Nephron progenitor cell (in vitro differentiated cells): ENCODE measurements around the gene DYRK3.

Source experiments
- DNase-seq: peaks from one replicate; pipeline ENCODE4 v3.0.0; 2021
- H3K27ac Mint-ChIP-seq: 2 replicates; pipeline ENCODE4 v1.8.0; 2021; ENCODE audit warnings: mild to moderate bottlenecking, moderate library complexity, mixed read lengths
- H3K27me3 Mint-ChIP-seq: 2 replicates; pipeline ENCODE4 v1.8.0; 2021; ENCODE audit warnings: mild to moderate bottlenecking, low read depth, mixed read lengths; ENCODE audit not compliant: poor library complexity
- H3K36me3 Mint-ChIP-seq: 2 replicates; pipeline ENCODE4 v1.8.0; 2021; ENCODE audit warnings: low read depth, mixed read lengths
- H3K4me1 Mint-ChIP-seq: 2 replicates; pipeline ENCODE4 v1.8.0; 2021; ENCODE audit warnings: mixed read lengths
- H3K4me3 Mint-ChIP-seq: 2 replicates; pipeline ENCODE4 v1.8.0; 2021; ENCODE audit warnings: mild to moderate bottlenecking, moderate library complexity, mixed read lengths
- H3K9me3 Mint-ChIP-seq: 2 replicates; pipeline ENCODE4 v1.8.0; 2021; ENCODE audit warnings: mild to moderate bottlenecking, moderate library complexity, mixed read lengths
- TF ChIP-seq, protein P1 (sequence below): fragments of 200-600 bp; sonication (generic); IDR thresholded peaks from 2 replicates; pipeline ENCODE4 v1.5.0; 2021; ENCODE audit warnings: antibody characterized with exemption

The DYRK3 gene

DNA sequence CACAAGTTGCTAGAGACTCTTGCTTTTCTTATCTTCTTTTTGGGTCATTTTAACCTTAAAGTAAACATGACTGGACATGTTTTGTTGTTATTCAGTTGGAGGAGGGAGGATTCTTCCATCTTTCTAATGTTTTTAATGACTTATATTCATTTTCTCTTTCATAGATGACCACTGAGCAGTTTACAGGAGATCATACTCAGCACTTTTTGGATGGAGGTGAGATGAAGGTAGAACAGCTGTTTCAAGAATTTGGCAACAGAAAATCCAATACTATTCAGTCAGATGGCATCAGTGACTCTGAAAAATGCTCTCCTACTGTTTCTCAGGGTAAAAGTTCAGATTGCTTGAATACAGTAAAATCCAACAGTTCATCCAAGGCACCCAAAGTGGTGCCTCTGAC, 11.9 kb downstream of the DYRK3 start:
- Mint-ChIP-seq H3K4me1 (no peaks in the 10 kb centered on the region), H3K36me3 (peaks cover 58% of the 10 kb centered on the region), H3K4me3 (no peak overlapping the region), H3K27ac (no peak overlapping the region), H3K9me3 (no peaks in the 10 kb centered on the region), H3K27me3 (no peaks in the 10 kb centered on the region)
- TF ChIP-seq, protein P1, sequence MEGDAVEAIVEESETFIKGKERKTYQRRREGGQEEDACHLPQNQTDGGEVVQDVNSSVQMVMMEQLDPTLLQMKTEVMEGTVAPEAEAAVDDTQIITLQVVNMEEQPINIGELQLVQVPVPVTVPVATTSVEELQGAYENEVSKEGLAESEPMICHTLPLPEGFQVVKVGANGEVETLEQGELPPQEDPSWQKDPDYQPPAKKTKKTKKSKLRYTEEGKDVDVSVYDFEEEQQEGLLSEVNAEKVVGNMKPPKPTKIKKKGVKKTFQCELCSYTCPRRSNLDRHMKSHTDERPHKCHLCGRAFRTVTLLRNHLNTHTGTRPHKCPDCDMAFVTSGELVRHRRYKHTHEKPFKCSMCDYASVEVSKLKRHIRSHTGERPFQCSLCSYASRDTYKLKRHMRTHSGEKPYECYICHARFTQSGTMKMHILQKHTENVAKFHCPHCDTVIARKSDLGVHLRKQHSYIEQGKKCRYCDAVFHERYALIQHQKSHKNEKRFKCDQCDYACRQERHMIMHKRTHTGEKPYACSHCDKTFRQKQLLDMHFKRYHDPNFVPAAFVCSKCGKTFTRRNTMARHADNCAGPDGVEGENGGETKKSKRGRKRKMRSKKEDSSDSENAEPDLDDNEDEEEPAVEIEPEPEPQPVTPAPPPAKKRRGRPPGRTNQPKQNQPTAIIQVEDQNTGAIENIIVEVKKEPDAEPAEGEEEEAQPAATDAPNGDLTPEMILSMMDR, result no peak
- DNase-seq, result no peak

- no peak overlapping the region for H3K4me3 Mint-ChIP-seq
- no peak for DNase-seq
- no peaks in the 10 kb centered on the region for H3K27me3 Mint-ChIP-seq
- TF ChIP-seq, protein P1, result no peak
- H3K9me3 Mint-ChIP-seq, result no peaks in the 10 kb centered on the region
- H3K4me1 Mint-ChIP-seq, result peaks cover under 1% of the 10 kb centered on the region
- peaks cover 46% of the 10 kb centered on the region for H3K36me3 Mint-ChIP-seq
- H3K27ac Mint-ChIP-seq, result peak overlapping the region; percentile 43
Observed at GRCh38 chr1:206649261-206649921, 14.1 kb downstream of the DYRK3 start.

- TF ChIP-seq, protein P1, result no peak
- Mint-ChIP-seq H3K27me3 (no peaks in the 10 kb centered on the region), H3K4me1 (peaks cover 14% of the 10 kb centered on the region), H3K9me3 (no peaks in the 10 kb centered on the region), H3K4me3 (no peak overlapping the region), H3K36me3 (peaks cover 46% of the 10 kb centered on the region), H3K27ac (no peak overlapping the region)
- DNase-seq, result no peak
Observed at GRCh38 chr1:206651014-206651413, 15.7 kb downstream of the DYRK3 start.

DNA sequence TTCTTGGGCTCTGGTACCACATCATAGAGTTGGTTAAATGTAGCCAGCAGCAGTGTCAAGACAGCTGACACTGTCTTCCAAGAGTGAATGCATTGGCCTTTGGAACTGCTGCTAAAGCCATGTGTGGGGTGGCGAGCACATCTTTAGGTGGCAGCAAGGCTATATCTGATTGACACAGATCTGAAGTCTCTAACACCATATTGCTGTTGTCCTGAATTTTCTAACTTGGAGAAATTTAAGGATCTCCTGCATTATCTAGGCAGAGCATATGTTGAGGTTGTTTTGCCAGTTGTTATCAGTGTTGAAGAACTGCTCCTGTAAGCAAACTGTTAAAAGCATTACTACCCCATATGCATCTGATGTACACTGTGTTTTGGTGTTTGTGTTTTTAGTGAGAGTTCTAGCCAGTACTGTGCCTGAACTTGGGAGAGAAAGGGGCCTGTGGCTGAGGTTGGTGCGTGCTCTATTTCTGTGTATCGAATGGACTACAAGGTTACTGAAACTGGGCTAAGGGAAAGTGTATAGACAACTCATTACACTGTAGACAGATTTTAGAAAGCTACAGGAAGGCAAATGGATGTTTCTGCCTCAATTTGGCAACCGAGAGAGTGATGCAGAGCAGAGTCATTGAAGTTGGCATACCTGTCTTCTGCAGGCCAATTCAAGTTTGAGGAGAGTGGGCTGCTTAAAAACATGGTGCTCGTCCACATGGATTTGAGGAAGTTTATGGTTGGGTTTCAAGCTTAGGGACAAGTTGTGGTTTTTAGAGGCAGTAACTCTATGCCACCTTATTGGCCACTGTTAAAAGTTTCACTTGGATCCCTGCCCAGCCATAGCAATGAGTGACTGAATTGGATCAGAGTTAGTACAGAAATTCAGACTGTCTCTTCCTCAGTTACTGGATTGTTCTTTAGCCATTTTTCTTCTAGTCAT, 16.9 kb downstream of the DYRK3 start:
- H3K36me3 Mint-ChIP-seq, result peaks cover 39% of the 10 kb centered on the region
- TF ChIP-seq, protein P1, result no peak
- H3K9me3 Mint-ChIP-seq, result no peaks in the 10 kb centered on the region
- peaks cover 18% of the 10 kb centered on the region for H3K4me1 Mint-ChIP-seq
- H3K4me3 Mint-ChIP-seq, result no peak overlapping the region
- H3K27ac Mint-ChIP-seq, result no peak overlapping the region
- DNase-seq, result no peak
- H3K27me3 Mint-ChIP-seq, result no peaks in the 10 kb centered on the region

DNA sequence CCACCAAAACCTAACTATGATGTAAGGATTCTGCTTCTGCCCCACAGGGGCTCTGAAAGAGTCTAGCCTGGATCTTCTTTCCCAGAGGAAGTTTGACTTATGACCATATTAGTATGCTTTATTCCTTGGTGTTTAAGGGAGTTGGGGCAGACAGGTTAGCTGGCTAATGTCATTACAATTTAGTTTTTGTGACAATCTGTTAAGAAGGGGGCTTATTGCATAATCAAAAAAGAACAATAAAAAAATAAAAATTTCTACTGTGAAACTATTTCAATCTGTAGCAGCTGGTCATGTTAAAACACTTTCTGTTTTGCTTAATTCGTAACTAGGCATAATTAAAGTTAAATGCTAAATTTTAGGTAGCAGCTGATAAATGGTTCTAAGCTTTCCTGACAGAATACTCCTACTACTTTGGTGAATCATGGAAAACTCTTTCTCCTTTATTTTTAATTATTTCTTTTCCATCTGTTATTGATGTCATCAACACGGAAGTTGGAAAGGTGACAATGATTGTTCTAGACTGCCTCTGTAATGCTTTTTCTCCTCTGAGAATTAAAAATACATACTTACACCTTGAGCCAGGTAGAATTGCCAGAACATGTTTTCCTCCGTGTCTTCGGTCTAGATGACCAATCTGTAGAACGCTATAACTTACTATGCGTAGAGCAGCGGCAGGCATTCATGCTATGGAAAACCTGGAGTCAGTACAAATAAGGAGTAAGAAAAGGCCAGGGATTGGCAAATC, 18.6 kb downstream of the DYRK3 start:
- Mint-ChIP-seq H3K4me1 (peaks cover 35% of the 10 kb centered on the region), H3K27me3 (no peaks in the 10 kb centered on the region), H3K4me3 (no peak overlapping the region), H3K27ac (no peak overlapping the region), H3K36me3 (peaks cover 27% of the 10 kb centered on the region), H3K9me3 (no peaks in the 10 kb centered on the region)
- TF ChIP-seq, protein P1, result no peak
- DNase-seq, result no peak
